AG09309 (cell line): ENCODE results near the gene RNF212.

ENCODE experiments used
- DNase-seq: peaks from one replicate; pipeline ENCODE4 v3.0.0-alpha.2; 2010; ENCODE audit warnings: low read depth
- H3K4me3 ChIP-seq: 2 replicates; pipeline ENCODE4 v1.5.1; 2011; ENCODE audit warnings: mild to moderate bottlenecking, low read depth, low read length, moderate library complexity; ENCODE audit not compliant: control insufficient read depth
- CTCF ChIP-seq: IDR thresholded peaks from 2 replicates; pipeline ENCODE4 v1.5.1; 2011; ENCODE audit warnings: mild to moderate bottlenecking, low read depth, low read length, inconsistent platforms; ENCODE audit not compliant: insufficient read depth, control insufficient read depth; ENCODE audit errors: missing control alignments

RNF212 gene

GRCh38 chr4:1022051-1022738 lies 91.2 kb downstream of the RNF212 start:
- DNase-seq = no peak
- no peak overlapping the region for H3K4me3 ChIP-seq
- TF ChIP-seq CTCF = no peak
